K562 (cell line): Measurements from ENCODE around the gene ACTR3C. TPM values are rescaled to one million over a fixed set of nuclear protein-coding genes. Genes with fewer than 3 reads are reported as not detected.
A peak's percentile ranks its signal among the peaks of the same experiment; 100 is the strongest.

Experiments
- CBFA2T2 ChIP-seq: fragments of 450-650 bp; conservative IDR thresholded peaks from 2 replicates; pipeline ENCODE4 v1.6.1; 2017; ENCODE audit warnings: mild to moderate bottlenecking
- EP300 ChIP-seq: IDR thresholded peaks from 2 replicates; pipeline ENCODE4 v1.6.1; 2012; ENCODE audit warnings: low read length, improper control_type of control experiment
- HCFC1 ChIP-seq: IDR thresholded peaks from 2 replicates; pipeline ENCODE4 v1.6.1; 2012; ENCODE audit warnings: low read depth, low read length, improper control_type of control experiment
- HINFP ChIP-seq: fragments of 450-650 bp; conservative IDR thresholded peaks from 2 replicates; pipeline ENCODE4 v1.6.1; 2016; ENCODE audit warnings: missing genetic modification characterization, low read depth, mild to moderate bottlenecking, control low read depth, missing compliant biosample characterization
- HMG20A ChIP-seq: fragments of 450-650 bp; formaldehyde crosslinking; conservative IDR thresholded peaks from 2 replicates; pipeline ENCODE4 v1.4.0; 2020; ENCODE audit warnings: mild to moderate bottlenecking, mixed read lengths
- SP1 ChIP-seq: sonication (generic); formaldehyde crosslinking; IDR thresholded peaks from 2 replicates; pipeline ENCODE4 v1.8.1; 2022; ENCODE audit warnings: mild to moderate bottlenecking, missing genetic modification reagents
- THRB ChIP-seq: fragments of 450-650 bp; formaldehyde crosslinking; conservative IDR thresholded peaks from 2 replicates; pipeline ENCODE4 v1.4.0; 2022; ENCODE audit warnings: mild to moderate bottlenecking, missing genetic modification characterization
- TRIM24 ChIP-seq, 2 experiments: fragments of 450-650 bp; IDR thresholded peaks; 2 replicates each; pipeline ENCODE4 v1.6.1; 2016
- XRCC5 ChIP-seq: fragments of 200-400 bp; formaldehyde crosslinking; IDR thresholded peaks from 2 replicates; pipeline ENCODE4 v1.6.1; 2017; ENCODE audit warnings: low read depth, mild to moderate bottlenecking, low read length
- ZBTB40 ChIP-seq, 2 experiments: fragments of 450-650 bp in 1 of 2; sonication (generic) in 1 of 2; formaldehyde crosslinking in 1 of 2; IDR thresholded peaks; 2 replicates each; pipeline versions ENCODE4 v1.7.1 to v1.9.0; 2016 to 2022; ENCODE audit warnings: inconsistent platforms in 1 of 2, mild to moderate bottlenecking in 1 of 2, missing genetic modification reagents in 1 of 2
- ZNF121 ChIP-seq: sonication (generic); formaldehyde crosslinking; conservative IDR thresholded peaks from 2 replicates; pipeline ENCODE4 v1.8.0; 2022; ENCODE audit warnings: missing genetic modification reagents
- ZNF143 ChIP-seq: sonication (generic); formaldehyde crosslinking; IDR thresholded peaks from 2 replicates; pipeline ENCODE4 v1.9.0; 2022; ENCODE audit warnings: mild to moderate bottlenecking, missing genetic modification reagents
- ZNF280A ChIP-seq: fragments of 450-650 bp; IDR thresholded peaks from 2 replicates; pipeline ENCODE4 v1.6.1; 2018; ENCODE audit warnings: mild to moderate bottlenecking, low read depth; ENCODE audit not compliant: partially characterized antibody
- ZNF384 ChIP-seq: IDR thresholded peaks from 2 replicates; pipeline ENCODE4 v1.6.1; 2012; ENCODE audit warnings: low read depth, low read length, improper control_type of control experiment
- polyA plus RNA-seq, 8 experiments: library from polyadenylated mRNA; depleted of rRNA in 4 of 8; stranded (reverse) in 5 of 8; unstranded in 3 of 8; fragments of >200 nt; fragmentation: Nextera tagmentation in 2 of 8; fragmentation: Illumina TruSeq in 1 of 8; extraction: Ambion mirVana in 2 of 8; extraction: Trizol in 1 of 8; gene quantifications; 2 replicates each; pipeline versions ENCODE4 v1.2.1 to v1.2.3, GENCODE V29; 2011 to 2014; ENCODE audit warnings: inconsistent platforms in 1 of 8, missing spikeins in 1 of 8
- total RNA-seq, 7 experiments: library from RNA; depleted of rRNA in 6 of 7; stranded (reverse); fragments of >200 nt in 6 of 7; fragmentation: Illumina TruSeq in 2 of 7; extraction: Trizol in 2 of 7; gene quantifications; 2 replicates each; pipeline versions ENCODE4 v1.2.1 to v1.2.3, GENCODE V29; 2011 to 2021; ENCODE audit warnings: low replicate concordance in 1 of 7

ACTR3C gene
- total and polyA plus RNA-seq, 9 of the 15 experiments (the other 6 are each of a cell fraction or from before 2014, with no cell fraction given), result 9.0 to 35.4 (median 13.3) TPM

GRCh38 chr7:150359622-150360362 is 36.4 kb upstream of the ACTR3C start (continued):
- TF ChIP-seq ZBTB40 (IDR thresholded peaks at IDR 0.05), result no peak
- TF ChIP-seq ZBTB40 (CRISPR knock-in tag; IDR thresholded peaks at IDR 0.05), result no peak
- TF ChIP-seq HMG20A, result no peak
- peak; percentile 74 for TF ChIP-seq ZNF280A
- 0 out of 2 replicates have a peak, but pooled peaks have one; percentile 40 for TF ChIP-seq SP1
- TF ChIP-seq TRIM24 (IDR thresholded peaks at IDR 0.05), result peak; percentile 80 to 83; a peak in 3 of 4 replicates
- no peak for TF ChIP-seq EP300
- no peak for TF ChIP-seq ZNF121
- peak; percentile 95 for TF ChIP-seq THRB (CRISPR knock-in tag)
- no peak for TF ChIP-seq HCFC1
- no peak for TF ChIP-seq XRCC5
- TF ChIP-seq ZNF384, result no peak
- TF ChIP-seq ZNF143 (CRISPR knock-in tag), result no peak
- no peak for TF ChIP-seq HINFP (tag)
- TF ChIP-seq CBFA2T2, result no peak
